H1 (cell line): ENCODE data around the gene PMM1. TPM values are rescaled to one million over a fixed set of nuclear protein-coding genes. Genes with fewer than 3 reads are reported as not detected.

ENCODE experiments used
- ASH2L ChIP-seq: fragments of 200-600, 300-600 bp; sonication (generic); IDR thresholded peaks from one replicate; pipeline ENCODE4 v1.7.1; 2017; ENCODE audit warnings: low read length
- SP2 ChIP-seq: IDR thresholded peaks from 2 replicates; pipeline ENCODE4 v1.6.1; 2012; ENCODE audit warnings: mild to moderate bottlenecking, low read length, inconsistent platforms
- YY1 ChIP-seq: IDR thresholded peaks from 2 replicates; pipeline ENCODE4 v1.6.1; 2011; ENCODE audit warnings: low read depth, mild to moderate bottlenecking, low read length
- polyA plus RNA-seq, 7 experiments: library from polyadenylated mRNA; depleted of rRNA in 3 of 7; stranded (reverse) in 5 of 7; unstranded in 2 of 7; fragments of >200 nt in 5 of 7; fragments of 200-250 nt in 2 of 7; gene quantifications; 1 replicate in 5 of 7; 2 replicates in 1 of 7; 4 replicates in 1 of 7; pipeline versions ENCODE4 v1.2.1 to v1.2.3, GENCODE V29; 2011 to 2013; ENCODE audit warnings: missing spikeins in 2 of 7, mixed read lengths in 2 of 7
- total RNA-seq: library from RNA; stranded (reverse); fragmentation: NEBNext Ultra II Directional; extraction: Animal tissue kit (Norgen Biotek cat#: 25700); gene quantifications from 2 replicates; pipeline ENCODE4 v1.2.1, GENCODE V29; 2021
- TF ChIP-seq, protein P1 (sequence below): IDR thresholded peaks from 2 replicates; pipeline ENCODE4 v1.6.1; 2011; ENCODE audit warnings: low read length, improper control_type of control experiment

PMM1 gene
- total and polyA plus RNA-seq, 2 of the 8 experiments (the other 6 are each of a cell fraction or from before 2014, with no cell fraction given) = 11.3 to 20.0 TPM

- TF ChIP-seq, protein P1, sequence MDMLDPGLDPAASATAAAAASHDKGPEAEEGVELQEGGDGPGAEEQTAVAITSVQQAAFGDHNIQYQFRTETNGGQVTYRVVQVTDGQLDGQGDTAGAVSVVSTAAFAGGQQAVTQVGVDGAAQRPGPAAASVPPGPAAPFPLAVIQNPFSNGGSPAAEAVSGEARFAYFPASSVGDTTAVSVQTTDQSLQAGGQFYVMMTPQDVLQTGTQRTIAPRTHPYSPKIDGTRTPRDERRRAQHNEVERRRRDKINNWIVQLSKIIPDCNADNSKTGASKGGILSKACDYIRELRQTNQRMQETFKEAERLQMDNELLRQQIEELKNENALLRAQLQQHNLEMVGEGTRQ = no peak
- no peak for TF ChIP-seq SP2
- no peak for TF ChIP-seq ASH2L
- TF ChIP-seq YY1 = no peak
Observed at GRCh38 chr22:41597635-41597953, 8.0 kb upstream of the PMM1 start (continued).
